Renal pelvis (tissue), 12 donors: ENCODE results near the gene TMEM79. TPM values are rescaled to one million over a fixed set of nuclear protein-coding genes. Genes with fewer than 3 reads are reported as not detected.

Experiments used
- DNase-seq: peaks from one replicate; pipeline ENCODE4 v3.0.0-alpha.2; 2013
- long read RNA-seq, 16 experiments: transcript quantifications; one replicate each; lab custom pipeline, GENCODE V29; 2026
- polyA plus RNA-seq, 3 donors: library from polyadenylated mRNA; unstranded; fragments of 120-200 nt; gene quantifications; one replicate each; pipeline ENCODE4 v1.2.1, GENCODE V29; 2013; ENCODE audit not compliant: insufficient read length in 3 of 3

The TMEM79 gene, protein sequence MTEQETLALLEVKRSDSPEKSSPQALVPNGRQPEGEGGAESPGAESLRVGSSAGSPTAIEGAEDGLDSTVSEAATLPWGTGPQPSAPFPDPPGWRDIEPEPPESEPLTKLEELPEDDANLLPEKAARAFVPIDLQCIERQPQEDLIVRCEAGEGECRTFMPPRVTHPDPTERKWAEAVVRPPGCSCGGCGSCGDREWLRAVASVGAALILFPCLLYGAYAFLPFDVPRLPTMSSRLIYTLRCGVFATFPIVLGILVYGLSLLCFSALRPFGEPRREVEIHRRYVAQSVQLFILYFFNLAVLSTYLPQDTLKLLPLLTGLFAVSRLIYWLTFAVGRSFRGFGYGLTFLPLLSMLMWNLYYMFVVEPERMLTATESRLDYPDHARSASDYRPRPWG
- polyA plus RNA-seq, result 1 to 10 TPM; 6.9 to 8.4 (median 7.3) TPM
- long read RNA-seq, donor 1, partial matches to known transcripts, result 0 of 3 reads
- long read RNA-seq, donor 1, other reads (novel, unspliced or antisense), result 0 of 3 reads
- long read RNA-seq, donor 2, partial matches to known transcripts, result 0 of 2 reads
- long read RNA-seq, donor 2, other reads (novel, unspliced or antisense), result 0 of 2 reads
- long read RNA-seq, donor 3, partial matches to known transcripts, result 26 of 29 reads
- long read RNA-seq, donor 3, other reads (novel, unspliced or antisense), result 0 of 29 reads
- long read RNA-seq, donor 4, partial matches to known transcripts, result 40 of 46 reads
- long read RNA-seq, donor 4, other reads (novel, unspliced or antisense), result 6 of 46 reads
- long read RNA-seq, donor 5, partial matches to known transcripts, result 7 of 7 reads
- long read RNA-seq, donor 5, other reads (novel, unspliced or antisense), result 0 of 7 reads
- long read RNA-seq, donor 6, partial matches to known transcripts, result 0 of 8 reads
- long read RNA-seq, donor 6, other reads (novel, unspliced or antisense), result 7 of 8 reads
- long read RNA-seq, donor 7, partial matches to known transcripts, result 0 of 5 reads
- long read RNA-seq, donor 7, other reads (novel, unspliced or antisense), result 0 of 5 reads
- long read RNA-seq, donor 8, partial matches to known transcripts, result 0 of 1 reads
- long read RNA-seq, donor 8, other reads (novel, unspliced or antisense), result 0 of 1 reads
- long read RNA-seq, donor 9, partial matches to known transcripts, result 11 of 11 reads
- long read RNA-seq, donor 9, other reads (novel, unspliced or antisense), result 0 of 11 reads
- long read RNA-seq, donor 10, partial matches to known transcripts, result 41 of 49 reads
- long read RNA-seq, donor 10, other reads (novel, unspliced or antisense), result 8 of 49 reads
- long read RNA-seq, donor 11, partial matches to known transcripts, result 5 of 18 reads
- long read RNA-seq, donor 11, other reads (novel, unspliced or antisense), result 12 of 18 reads
- long read RNA-seq, donor 12, partial matches to known transcripts, result 376 of 391 reads
- long read RNA-seq, donor 12, other reads (novel, unspliced or antisense), result 12 of 391 reads
- long read RNA-seq, donor 13, result 0 reads
- long read RNA-seq, donor 14, result 0 reads
- long read RNA-seq, donor 15, partial matches to known transcripts, result 0 of 1 reads
- long read RNA-seq, donor 15, other reads (novel, unspliced or antisense), result 0 of 1 reads
- long read RNA-seq, donor 16, partial matches to known transcripts, result 9 of 9 reads
- long read RNA-seq, donor 16, other reads (novel, unspliced or antisense), result 0 of 9 reads

DNA sequence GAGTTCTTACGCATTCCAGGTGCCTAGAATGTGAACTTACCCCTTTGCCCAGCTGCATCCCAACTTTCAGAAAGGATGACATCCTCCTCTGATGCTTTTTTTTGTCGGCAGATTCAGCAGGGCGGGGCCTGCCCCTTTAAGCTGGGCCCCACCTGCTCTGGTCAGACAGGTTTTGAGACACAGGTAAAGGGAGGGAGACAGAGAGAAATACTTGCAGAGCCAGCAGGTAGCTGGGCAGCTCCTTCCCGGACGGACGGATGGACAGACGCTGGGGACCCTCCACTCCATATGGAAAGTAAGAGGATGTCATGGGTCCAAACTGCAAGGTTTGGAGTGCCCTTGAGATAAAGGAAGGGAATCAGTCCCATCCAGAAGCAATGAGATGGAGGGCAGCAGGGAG lies at the start of gene TMEM79:
Gene TMEM79, plus strand, starts transcription at position 214 of the 400 bp plus-strand sequence. CDS start 902 bp downstream, outside the sequence.
- no peak for DNase-seq

DNA sequence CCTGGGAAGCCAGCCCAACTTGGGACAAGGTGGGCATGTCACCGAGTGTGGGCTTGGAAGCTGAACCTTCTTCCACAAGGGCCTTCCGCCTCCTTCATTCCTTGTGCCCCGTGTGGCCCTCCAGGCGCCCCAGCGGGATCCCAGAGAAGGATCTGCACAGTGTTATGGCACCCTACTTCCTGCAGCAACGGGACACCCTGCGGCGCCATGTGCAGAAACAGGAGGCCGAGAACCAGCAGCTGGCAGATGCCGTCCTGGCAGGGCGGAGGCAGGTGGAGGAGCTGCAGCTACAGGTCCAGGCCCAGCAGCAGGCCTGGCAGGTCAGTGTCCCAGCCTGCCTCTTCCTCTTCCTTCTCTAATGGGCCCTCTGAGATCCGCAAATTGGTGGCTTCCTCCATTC lies 48.0 kb upstream of the TMEM79 start:
- no peak for DNase-seq

DNA sequence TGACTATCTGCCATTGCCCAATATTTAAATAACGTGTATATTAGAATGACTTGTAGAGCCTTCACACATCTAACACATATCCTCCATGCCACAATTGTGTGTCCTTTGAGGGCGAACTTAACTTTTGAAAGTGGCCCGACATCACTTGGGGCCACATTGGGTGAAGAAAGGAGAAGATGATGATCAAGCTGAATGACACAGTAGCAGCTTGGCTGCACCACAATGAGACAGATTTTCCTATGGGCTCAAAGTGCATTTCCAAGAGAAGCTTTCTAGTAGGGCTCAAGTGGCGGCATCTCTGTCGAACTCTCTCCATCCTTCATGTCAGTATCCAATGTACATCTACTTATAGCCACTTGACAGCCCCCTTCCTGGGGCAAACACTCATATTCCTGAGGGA lies 45.9 kb upstream of the TMEM79 start:
- DNase-seq, result no peak

DNA sequence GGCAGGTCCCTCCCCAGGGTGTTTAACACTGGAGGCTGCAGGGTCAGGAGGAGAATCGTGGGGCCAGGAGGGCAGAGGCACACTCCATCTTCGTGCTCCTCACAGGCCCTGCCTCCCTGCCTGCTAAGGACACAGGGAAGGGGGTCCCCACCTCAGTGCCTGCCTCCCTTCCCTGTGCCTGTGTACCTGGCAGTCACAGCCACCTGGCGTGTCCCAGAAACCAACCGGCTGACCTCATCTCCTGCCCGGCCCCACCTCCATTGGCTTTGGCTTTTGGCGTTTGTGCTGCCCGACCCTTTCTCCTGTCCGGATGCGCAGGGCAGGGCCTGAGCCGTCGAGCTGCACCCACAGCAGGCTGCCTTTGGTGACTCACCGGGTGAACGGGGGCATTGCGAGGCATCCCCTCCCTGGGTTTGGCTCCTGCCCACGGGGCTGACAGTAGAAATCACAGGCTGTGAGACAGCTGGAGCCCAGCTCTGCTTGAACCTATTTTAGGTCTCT lies 42.8 kb upstream of the TMEM79 start:
- DNase-seq, result no peak

DNA sequence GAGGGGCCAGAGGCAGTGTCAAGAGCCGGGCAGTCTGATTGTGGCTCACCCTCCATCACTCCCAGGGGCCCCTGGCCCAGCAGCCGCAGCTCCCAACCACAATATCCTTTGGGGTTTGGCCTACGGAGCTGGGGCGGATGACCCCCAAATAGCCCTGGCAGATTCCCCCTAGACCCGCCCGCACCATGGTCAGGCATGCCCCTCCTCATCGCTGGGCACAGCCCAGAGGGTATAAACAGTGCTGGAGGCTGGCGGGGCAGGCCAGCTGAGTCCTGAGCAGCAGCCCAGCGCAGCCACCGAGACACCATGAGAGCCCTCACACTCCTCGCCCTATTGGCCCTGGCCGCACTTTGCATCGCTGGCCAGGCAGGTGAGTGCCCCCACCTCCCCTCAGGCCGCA lies 42.2 kb upstream of the TMEM79 start, which contains the start of gene BGLAP:
Gene BGLAP, plus strand, starts transcription at position 259 of the 400 bp plus-strand sequence. Its CDS starts 48 bp downstream, at position 307.
- no peak for DNase-seq

DNA sequence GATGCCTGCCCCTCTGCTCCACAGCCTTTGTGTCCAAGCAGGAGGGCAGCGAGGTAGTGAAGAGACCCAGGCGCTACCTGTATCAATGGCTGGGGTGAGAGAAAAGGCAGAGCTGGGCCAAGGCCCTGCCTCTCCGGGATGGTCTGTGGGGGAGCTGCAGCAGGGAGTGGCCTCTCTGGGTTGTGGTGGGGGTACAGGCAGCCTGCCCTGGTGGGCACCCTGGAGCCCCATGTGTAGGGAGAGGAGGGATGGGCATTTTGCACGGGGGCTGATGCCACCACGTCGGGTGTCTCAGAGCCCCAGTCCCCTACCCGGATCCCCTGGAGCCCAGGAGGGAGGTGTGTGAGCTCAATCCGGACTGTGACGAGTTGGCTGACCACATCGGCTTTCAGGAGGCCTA lies 41.4 kb upstream of the TMEM79 start:
- no peak for DNase-seq

DNA sequence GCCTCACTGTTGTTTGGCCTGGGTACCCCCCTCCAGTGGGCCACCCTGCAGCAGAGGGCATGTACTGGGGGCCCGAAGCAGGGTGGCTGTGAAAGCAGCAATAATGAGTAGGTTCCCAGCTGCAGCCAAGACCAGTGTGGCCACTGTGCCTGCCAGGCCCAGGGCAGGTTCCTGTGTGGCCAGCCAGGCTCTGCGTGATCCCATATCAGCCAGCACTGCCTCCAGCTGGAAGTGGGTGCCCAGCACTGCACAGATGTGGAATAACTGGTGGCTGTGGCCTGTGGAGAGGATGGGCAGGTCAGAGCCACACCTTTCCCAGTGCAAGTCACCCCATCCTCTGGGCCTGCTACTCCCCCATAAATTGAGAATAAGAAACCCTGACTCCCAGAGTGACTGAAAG lies 40.0 kb upstream of the TMEM79 start:
- no peak for DNase-seq

DNA sequence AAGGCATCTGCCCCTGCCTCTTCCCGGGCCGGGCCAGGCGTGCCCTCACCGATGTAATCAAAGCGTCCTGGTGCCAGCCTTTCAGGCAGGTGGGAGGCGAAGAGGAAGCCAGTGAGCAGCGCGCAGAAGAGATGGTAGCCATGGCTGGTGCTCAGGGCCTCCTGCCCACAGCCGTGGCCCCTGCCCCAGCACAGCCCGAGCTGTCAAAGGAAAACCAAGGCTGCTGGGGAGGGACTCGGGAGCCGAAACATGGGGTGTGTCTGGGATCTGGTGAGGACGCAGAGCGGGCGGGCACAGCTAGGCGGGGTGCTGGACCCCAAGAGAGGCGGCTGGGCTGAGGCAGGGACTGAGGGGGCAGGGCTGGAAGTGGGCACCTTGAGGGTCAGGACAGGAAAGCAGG lies 39.4 kb upstream of the TMEM79 start:
- no peak for DNase-seq

DNA sequence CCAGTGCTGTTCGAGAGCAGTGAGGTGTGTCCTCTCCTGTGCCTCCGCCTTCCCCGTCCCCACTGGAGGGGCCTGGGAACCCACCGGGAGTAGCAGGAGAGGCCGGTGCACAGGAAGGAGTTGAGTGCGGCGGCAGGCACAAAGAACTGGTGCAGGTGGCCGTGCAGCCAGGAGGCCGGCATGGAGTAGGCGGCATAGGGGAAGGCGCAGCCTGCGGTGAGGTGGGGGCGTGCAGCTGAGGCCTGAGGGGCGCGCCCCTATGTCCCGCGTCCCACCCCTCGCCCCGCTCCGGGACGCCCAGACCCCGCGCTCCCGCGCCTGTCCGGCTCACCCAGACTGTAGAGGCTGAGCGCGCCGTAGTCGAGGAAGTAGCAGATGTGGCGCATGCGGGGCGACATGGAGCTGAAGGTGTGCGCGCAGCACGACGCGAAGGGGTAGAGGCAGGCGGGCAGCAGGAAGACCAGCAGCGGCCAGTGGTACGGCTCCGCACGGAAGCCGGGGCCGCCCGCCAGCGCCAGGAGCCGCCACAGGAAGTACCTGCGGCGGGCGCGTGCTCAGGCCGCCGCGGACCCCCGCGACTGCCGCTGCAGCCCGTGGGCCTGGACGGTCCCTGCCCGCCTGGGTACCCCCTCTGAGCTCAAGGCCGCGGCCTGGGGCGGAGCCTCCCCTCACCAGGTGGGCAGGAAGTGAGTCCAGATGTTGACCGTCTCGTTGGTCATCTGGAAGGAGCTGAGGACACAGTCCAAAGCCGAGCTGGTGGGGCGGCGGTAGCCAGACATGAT lies 38.5 kb upstream of the TMEM79 start:
- peak; percentile 24 for DNase-seq

DNA sequence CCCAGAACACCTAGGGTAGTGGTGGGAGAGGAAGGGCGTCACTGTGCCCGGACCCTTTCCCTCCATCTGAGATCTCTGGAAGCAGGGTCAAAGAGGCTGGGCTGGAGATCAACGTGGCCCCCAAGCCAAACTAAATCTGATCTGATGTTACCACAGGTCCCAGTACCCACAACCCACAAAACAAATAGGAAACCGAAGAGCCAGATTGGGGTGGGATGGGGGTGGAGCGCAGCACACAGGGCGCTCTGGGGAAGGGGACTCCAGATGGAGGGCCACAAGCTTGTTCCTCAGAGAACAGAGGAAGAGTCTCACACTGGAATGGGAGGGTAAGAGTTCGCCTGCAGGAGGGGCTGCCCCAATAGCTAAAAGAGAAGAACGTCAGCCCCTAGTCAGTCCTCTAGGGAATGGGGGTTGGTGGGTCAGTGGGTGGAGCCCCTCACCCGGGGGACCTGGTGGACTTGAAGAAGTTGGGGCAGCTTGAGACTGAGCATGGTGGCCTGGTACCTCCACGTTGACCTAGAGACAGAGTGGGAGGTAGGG lies 37.8 kb upstream of the TMEM79 start:
- no peak for DNase-seq

DNA sequence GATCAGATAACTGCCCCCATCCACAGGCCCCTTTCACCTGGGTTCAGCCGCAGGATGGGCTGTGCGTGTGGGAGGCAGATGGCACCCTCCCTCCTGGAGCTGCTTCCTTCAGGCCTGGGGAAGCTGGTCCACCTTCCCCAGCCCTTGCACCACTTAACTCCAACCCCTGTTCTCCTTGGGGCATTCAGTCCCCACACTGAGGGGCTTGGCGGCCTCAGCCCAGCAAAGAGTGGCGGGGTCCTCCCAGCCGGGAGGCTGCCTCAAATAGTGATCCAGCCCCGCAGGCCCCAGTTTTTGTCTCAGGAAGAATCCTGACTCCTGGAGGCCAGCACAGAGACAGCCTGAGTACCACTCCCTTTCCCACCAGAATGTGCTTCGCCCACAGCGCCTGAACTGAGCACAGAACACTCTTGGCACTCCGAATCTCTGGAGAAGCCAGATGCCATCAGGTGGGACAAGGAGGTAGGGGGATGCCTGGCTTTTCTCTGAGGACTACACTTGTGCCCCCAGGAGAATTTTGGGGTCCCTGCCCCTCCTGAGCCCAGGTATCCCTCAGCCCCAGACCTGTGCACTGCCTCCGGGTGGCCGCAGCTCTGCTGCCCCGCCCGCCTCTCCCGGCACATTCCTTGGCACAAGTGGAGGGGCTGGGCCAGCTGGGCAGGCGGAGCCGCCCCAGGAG lies 37.2 kb upstream of the TMEM79 start:
- no peak for DNase-seq

DNA sequence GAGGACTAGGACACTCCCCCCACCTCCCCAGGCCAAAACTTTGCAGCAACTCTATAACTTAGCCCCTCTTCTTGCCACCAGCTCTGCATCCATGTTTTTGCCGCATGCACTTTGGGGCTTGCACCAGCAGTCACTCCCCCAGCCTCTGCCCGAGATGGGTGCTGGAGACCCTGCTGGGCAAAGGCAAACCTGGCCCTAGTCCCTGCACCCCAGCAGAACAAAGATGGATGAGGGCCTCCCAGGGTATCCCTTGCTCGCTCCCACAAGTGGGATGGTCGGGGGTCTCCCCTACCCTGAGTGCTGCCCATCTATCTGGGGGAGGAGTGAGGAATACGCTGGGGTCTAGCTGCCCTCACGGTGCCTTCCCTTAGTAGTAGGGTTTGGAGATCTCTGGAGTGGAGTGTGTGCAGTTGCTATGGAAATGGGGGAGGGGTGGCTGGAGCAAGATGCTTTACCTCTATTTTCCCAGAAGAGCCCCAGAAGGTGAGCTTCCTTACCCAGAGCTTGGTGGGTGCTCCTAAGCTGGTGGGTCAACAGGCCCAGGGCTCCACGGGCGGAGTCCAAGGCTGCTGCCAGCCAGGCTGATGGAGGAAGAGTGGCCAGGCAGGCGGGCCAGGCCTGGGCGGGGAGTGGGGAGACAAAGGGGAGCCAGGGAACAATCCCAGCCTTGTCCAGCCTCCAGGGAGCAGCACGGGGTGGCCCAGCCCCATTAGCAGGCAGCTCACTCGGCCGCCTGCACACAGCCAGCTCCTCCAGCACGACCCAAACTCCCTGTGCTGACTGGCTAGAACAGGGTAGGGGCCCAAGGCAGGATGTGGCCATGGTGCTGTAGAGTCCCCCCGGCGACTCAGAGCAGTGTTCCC lies 36.4 kb upstream of the TMEM79 start, which contains the start of gene PAQR6:
Gene PAQR6, minus strand, starts transcription at position 597 of the 863 bp plus-strand sequence. CDS start 1,325 bp downstream, outside the sequence.
- DNase-seq, result no peak

DNA sequence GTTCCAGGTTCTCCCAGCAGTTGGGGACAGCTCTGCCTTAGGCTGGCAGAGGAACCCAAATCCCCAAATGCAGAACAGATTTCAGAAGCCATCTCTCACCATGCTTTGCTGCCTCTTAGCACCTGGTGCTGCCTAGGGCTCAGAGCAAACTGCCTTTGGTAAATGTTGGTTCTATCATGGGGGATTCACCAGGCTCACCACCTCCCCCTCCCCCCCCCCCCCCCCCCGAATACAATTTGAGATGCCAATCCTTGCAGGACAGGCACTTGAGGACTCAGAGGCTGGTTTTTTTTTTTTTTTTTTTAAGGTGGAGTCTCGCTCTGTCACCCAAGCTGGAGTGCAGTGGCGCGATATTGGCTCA lies 35.8 kb upstream of the TMEM79 start:
- no peak for DNase-seq

DNA sequence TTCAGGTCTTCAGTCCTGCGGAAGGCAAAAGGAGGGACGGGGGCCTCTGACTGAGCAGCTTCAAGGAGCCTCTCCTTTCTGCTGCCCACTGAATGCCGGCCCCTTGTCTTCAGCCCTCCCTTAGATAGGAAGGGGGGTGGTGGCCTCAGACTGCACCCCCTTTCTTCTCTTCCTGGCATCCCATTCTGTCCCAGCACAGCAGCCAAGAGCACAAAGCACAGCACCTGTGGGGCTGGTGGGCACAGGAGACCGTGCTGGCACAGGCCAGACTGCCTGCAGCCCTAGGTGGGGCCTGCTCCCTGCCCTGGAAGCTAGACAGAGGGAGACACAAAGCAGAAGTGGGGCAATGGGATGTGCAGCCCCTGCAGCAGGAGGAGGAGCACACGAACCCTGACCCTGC lies 34.5 kb upstream of the TMEM79 start:
- no peak for DNase-seq

DNA sequence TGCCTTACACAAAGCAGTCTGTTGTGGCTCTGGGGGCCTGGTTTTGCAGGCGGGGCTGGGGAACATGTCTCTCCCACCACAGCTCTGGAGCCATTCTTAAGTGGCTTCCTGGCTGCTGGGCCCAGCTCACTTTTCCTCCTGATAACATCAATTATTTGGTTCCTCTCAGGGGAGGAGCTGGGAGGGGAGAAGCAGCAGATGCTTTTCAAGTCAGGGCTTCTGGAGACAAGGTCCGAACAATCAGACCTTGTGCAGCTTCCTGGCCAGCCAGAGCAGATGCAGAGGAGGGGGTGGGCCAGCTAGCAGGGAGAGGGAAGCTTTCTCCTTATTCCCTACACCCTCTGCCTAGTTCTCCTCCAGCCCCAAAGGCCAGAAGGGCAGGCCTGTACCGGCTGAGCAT lies 32.6 kb upstream of the TMEM79 start:
- DNase-seq, result no peak

DNA sequence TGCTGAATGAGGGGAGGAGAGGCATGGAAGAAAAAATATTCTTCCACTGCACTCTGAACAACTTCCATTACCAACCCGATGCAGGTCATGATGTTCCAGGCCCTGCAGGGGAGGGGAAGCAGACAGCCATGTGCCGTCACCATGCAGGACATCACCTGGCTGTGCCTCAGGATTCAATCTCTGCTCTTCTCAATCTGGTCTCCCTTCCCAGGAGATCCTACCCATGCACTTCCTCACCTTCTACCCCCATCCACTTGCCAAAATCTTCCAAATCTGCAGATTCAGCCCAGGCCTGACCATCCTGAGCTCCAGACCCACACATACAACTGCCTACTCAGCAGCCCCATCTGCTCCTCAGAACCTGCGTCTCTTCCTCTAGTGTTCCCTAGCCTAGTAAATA lies 30.5 kb upstream of the TMEM79 start:
- DNase-seq, result no peak

DNA sequence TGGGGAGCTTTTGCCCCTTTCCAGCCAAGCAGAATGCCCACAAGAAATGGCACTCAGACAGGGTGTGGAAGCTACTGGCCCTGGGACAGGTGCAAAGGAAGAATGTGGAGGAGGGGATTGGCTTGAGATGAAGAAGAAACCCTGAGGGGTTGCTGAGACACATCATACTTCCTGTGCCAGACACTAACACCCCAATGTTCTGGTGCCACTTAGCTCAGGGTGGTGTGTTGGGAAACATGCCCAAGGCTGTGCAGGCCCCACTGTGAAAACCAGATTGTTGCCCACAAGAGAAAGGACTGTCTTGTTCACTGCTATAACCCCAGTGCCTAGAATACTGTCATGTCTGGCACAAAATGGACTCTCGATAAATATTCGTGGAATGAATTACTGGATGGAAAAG lies 26.4 kb upstream of the TMEM79 start:
- DNase-seq, result no peak

DNA sequence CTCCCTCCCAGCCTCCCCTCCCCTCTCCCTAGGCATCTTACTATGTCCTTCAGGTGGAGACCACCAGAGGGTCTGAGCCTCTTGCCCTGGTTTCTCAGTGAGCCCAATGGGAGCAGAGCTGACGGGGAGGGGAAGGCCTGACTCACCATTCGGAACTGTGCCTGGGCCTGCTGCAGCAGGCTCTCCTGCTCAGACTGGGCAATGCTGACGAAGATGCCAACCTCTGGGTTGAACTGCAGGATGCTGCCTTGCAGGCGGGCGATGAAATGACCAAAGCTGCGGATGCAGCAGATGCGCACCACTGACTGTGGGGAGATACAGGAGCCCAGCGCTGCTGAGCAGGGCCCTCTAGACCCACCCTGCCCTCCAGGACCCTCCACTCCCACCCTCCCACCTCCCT lies 25.3 kb upstream of the TMEM79 start:
- no peak for DNase-seq
